ENCODE measurements around the gene PLCXD3.

Gene PLCXD3

DNA sequence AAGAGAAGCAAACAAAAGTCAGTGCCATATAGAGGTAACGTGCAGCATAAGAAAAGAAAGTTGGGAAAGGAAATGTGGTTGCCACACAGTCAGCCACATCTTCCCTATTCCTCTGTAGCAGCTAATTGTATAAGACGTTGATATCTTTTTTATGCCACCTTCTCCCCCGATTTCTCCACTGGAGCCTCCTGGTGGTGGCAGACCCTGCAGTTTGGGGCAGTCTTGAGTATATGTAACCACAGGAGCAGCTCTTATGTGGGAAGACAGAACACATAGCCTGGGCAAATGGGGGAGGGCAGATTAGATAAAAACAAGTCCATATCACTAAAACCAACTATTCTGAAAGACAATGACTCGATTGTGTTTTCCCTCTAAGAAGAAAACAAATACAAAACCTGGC is 99.7 kb downstream of the PLCXD3 start:
- no peak for DNase-seq

DNA sequence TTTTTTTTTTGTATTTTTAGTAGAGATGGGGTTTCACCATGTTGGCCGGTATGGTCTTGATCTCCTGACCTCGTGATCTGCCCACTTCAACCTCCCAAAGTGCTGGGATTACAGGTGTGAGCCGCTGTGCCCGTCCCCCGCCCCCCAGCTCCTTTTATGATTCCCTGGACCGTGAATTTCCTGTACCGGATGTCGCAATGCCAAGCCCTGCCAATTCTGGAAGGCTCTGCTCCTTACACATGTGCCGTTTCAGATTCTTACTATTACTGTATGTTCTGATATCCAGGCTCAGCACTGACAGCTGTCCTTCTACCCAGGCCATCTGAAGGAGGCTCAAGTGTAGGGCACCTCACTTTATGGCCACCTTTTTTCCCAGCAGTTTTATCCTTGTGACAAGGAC is 100.1 kb downstream of the PLCXD3 start:
- DNase-seq = no peak

DNA sequence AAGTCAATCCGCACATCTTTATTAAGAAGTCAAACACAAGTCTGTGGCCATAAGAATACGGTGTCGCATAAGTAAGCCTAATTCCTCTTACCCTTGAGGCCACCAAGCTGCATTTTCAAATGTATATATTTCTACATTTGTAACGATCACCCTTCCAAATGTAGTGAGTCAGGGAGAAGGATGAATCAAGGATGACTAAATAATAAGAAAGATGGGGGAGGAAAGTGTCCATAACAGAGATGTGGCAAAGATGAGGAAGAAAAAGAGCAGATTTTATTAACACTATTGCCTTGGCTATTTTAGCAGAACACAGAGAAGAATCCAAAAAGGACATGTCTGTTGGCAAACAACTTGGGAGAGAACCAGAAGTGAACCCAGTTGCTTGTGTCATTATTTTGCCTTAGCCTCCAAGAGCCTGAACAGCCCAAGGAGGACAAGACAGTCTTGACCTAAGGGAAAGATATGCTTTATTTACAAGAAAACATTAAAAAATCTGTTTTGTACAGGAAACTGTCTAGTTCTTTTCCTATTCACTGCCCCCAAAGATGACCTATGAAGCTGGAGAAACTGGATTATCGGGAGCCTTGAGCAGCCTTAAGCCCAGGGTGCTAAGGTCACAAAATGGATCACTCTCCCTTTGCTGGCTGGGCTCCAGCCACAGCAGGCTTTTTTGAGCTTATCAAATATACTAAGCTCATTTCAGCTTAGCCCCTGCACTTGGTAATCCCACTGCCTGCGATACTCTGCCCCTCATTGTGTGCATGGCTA is 101.5 kb downstream of the PLCXD3 start:
- DNase-seq = no peak

DNA sequence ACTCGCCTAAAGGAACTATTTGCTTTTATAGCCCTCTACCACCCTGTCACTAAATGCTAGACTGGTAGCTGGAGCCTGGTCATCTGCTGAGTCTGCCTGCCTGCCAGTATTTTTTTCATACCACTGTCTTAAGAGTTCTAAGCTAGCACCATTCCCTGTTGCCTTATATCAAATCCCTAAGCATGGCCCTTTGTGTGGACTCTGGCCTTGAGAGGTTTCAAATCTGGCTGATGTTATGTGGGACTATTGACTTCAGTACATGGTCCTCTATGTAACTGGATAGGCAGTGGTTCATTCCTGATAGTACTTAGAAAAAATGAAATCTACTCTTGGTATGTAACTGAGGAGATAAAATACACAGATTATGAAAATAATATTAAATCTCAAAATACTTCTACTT is 103.5 kb downstream of the PLCXD3 start:
- DNase-seq = no peak

DNA sequence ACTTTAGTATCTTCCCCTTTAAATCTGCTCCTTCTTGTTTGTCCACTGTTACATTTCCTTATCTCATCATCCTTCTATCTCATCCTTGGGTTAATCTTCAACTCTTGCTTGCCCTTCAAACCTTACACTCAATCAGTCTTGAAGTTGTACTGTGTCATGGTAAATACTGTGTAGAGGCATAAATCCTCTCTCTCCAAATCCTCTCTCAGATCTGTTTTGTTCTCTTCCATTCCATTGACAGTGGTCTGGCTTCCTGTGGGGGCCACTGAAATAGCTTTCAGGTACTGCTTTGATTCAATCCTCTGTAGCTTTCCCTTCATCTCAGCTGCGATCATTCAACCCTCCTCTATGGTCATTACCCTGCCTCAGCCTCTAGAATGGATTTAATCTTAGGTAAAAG is 104.0 kb downstream of the PLCXD3 start:
- no peak for DNase-seq

DNA sequence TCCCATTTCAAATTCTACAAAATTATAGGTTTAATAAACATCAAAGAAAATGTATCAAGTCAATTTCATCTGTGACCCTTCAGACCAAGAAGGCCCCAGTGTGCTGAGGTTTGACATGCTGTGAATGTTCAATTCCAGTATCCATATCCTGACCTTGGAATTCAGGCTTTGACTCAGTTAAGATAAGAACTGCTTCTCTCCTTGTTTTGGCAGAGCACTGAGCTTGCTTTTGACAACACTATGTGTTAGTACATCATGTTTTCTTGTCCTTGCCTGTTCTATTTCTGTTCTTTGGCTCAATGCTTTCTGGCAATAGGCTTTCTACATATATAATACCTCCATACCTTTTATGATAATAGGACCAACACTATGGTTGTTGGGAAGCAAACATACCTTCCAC is 105.6 kb downstream of the PLCXD3 start:
- no peak for DNase-seq

DNA sequence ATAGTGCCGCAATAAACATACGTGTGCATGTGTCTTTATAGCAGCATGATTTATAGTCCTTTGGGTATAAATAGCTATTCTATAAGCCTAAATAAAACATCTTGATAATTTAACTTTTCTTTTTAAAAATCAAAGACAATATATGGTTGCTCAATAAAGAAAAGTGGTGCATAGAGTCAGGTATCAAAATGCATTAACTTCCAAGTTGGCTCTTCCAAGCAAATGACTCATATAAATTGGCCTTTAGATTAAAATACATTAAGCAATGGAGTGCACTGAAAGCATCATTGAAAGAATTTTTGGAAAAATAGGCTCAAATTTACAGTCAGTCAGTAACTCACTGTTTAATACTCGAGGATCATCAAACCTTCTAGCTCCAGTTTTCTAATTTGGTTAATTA is 106.6 kb downstream of the PLCXD3 start:
- DNase-seq = no peak

DNA sequence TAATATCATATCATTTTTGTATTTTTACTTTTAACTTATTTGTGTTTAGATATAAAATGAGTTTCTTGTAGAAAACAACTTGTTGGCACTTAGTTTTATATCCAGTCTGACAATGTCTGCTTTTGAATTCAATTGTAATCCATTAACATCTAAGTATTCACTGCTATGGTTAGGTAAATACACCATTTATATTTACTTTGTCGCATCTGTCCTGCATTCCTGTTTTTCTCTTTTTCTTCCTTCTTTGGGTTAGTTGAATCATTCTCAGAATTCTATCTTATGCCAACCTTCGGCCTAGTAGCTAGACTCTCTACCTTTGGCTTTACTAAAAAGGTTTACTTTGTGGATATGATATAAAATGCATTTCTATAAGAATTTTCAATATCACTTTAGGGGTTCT is 107.6 kb downstream of the PLCXD3 start:
- no peak for DNase-seq

DNA sequence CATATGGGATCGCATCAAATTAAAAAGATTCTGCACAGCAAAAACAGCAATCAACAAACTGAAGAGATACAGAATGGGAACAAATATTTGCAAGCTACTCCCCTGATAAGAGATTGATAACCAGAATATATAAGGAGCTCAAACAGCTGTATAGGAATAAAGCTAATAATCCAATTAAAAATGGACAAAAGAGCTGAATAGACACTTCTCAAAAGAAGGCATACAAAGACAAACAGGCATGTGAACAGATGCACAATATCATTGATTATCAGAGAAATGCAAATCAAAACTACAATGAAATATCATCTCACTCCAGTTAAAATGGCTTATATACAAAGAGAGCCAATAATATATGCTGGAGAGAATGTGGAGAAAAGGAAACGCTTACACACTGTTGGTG is 110.6 kb downstream of the PLCXD3 start:
- DNase-seq = no peak

DNA sequence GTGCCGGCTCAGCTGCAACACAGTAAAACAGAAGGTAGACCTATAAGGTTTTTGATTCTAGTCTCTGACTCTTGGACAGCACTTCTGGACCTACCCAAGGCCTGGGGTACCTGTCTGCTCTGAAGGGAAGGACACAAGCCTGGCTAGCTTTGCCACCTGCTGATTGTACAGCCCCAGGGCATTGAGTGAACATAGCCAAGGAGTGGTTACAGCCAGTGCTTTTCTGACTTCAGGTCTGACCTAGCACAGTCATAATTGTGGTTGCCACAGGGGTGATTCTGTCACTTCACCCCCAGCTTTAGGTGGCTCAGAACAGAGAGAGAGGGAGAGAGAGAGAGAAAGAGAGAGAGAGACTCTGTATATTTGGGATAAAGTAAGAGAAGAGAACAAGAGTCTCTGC is 118.4 kb downstream of the PLCXD3 start:
- no peak for DNase-seq

DNA sequence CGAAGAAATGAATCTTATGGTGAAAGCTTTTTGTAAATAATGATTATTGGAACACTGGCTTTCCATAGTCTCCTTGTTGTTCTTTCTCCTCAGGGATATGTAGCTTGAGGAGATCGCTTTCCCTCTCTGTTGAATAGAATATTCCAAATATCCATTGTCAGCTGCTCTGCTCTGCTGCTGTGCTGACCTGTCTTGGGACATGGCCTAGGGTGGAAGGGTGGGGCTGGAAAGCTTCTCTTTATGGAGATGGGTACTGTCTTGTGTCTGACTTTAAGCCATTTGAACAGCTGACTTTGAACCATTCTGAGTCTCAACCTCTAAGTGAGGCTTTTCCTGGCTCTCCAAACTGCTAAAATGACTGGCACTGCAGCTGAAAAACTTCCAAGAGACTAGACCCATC is 135.8 kb downstream of the PLCXD3 start:
- no peak for DNase-seq

DNA sequence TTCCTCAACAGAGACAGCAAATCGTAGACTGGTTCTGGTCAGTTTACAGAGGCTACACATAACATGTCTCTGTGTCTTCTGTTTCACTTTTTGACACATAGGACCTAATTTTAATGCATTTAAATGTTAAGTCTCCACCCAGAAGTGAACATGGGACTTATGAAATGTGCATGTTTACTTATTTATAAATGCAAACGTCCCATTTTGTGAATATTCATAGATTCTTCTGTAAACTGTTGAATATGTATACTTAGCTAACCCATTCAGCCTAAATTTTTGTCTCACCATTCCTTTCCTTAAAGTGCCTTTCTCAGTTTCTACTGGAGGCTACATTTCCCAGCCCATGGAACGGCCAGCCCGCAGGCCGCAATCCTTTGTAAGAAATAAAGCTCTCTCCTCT is 137.2 kb downstream of the PLCXD3 start:
- no peak for DNase-seq

DNA sequence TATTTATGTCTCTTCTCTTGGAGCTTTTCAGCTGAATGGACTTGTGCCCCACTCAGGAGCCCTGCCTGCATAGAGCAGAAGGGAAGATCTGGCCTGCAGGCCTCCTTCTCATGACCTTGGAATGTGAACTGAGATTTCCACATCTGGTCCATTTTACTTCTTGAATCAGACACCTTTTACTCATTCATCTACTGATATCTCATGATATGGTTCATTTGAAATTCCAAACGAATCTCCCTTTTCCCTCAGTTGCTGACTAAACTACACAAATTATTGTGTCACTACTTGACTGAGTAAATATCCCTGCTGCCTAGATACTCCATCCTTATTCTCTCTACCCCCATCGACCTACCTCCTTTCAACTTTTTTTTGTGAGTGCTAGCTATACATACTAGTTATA is 138.7 kb downstream of the PLCXD3 start:
- DNase-seq = no peak

DNA sequence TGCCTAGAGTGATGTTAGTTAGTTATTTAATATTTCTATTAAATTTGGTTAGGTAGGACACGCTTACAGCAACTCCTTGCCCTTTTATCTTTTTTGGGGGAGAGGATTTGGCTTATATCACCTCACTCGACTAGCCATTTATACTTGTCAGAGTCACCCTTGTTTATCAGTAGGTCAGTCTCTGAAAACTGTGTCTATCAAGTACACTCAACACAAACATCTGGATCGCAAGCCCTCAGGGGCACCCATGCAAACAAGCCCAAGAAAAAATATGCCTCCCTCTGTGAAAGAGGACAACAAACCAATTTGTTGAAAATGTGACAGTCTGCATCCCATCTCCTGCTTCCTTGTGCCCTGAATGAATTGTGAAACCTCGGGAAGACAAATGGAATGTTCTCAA is 139.9 kb downstream of the PLCXD3 start:
- no peak for DNase-seq

DNA sequence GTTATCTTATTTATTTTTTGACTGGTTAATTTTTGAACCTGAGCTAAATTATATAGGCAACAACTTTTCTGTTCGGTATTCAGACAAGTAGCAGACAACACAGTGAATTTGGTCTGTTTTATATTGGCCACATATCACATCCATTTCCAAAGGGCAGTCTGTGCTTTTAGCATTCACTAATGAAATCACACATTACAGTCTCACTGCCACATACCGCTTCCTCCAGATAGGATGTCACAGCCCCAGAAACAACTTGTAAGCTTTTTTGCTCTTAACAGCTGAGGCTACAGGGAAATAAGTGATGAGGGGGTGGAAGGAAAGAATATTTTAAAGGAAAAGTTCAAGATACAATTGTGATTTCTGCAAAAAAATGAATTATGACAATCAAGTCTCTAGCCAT is 140.6 kb downstream of the PLCXD3 start:
- no peak for DNase-seq

DNA sequence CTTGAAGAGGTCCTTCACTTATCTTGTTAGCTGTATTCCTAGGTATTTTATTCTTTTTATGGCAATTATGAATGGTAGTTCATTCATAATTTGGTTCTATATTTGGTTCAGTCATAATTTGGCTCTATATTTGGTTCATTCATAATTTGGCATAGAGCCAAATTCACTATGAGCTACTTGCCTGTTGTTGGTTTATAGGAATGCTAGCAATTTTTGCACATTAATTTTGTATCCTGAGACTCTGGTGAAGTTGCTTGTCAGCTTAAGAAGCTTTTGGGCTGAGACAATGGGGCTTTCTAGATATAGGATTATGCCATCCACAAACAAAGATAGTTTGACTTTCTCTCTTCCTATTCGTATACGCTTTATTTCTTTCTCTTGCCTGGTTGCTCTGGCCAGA is 142.2 kb downstream of the PLCXD3 start:
- no peak for DNase-seq

DNA sequence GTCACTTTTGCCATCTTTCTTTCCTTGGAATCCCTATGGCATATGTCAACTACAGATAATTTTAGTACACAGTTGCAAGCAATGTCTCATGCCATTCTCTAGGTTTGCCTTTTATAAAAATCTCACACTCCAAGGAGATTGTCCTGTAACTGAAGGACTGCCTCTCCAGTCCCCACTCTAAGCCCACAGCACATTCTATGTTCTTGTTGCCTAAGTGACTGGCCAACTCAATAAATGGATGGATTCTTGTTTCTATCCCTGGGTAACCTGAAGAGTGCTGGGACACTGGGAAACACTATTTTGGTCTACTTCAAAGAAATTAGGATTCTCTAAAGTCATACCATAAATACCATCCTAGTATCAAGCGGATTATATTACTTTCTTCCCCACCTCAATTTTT is 145.0 kb downstream of the PLCXD3 start:
- no peak for DNase-seq

DNA sequence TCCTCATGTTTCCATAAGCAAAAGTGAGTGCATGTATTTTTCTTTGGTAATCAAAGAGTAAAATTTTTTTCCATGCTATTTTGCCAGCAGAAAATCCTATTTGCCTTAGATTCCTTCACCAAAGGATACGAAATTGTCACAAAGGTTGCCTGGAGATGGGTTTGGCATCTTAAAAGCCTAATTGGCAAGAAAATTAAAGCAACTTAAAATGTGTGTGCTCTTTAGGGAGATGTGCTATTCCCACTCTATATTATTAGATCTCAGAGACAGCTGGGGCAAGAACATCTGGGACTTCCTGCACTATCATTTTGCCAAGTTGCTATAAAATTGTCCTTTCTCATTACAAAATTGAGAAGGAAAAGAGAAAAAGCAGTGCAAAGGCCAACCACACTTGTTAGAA is 146.1 kb downstream of the PLCXD3 start:
- DNase-seq = no peak

DNA sequence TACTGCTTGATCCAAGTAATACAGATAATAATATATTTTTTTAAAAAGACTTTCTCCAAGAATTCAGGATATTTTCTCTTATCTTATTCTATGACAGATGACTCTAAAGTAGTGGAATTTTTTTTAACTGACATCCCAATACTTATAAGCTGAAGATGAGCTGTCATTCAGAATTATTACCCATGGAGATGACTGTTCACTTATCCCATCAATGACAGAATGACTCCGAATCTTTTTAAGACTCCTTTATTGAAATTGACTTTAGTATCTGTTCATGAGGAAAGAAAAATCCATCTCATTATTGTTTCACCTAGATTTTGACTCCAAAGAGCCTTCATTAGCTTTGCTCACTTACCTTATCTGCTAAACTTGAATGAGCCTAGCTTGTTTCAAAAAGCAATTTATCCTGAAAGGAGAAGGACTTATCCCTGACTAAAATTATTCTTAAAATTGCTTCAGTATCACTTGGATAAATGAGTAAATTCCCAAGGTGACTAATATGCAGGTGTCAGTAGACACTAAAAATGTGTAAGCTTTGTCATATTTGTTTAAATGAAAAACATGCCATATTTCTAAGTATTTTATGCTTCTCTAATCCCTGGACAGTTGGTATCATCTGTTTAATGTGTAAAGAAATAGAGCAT is 146.9 kb downstream of the PLCXD3 start:
- no peak for DNase-seq

DNA sequence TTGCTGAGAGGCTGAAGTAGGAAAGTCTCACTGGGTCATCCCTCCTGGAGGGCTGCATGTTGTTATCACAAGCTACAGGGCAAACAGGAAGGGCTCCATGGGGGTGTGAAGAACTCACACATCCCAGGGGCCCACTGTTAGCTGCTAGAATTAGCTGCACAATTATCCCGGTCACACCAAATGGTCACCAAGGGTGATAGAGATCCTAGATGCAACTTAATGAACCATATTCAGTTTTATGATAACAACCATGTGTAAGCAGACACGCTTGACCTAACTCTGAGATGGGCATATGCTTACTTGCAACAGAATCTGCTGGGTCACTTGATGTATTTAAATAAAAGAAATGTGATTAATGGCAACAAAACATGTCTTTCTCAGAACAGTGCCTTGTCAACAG is 153.6 kb downstream of the PLCXD3 start:
- DNase-seq = no peak

DNA sequence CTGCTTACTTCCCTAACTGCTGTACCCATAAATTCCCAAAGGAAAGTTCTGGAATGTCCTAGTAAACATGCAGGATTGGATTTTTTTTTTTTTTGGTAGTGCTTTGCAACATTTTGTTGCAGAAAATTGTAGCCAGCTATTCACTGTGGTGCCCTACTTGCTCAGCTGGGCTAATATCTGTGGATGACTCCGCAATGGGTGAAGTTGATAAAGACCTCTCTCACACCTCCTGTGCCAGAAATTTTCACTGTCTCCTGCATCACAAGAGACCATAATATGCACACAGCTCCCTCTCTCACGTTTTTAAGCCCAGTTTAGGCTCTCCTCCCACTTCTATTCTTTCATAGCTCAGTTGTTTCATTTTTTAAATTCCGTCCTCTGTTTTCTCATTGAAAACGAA is 160.6 kb downstream of the PLCXD3 start:
- no peak for DNase-seq

DNA sequence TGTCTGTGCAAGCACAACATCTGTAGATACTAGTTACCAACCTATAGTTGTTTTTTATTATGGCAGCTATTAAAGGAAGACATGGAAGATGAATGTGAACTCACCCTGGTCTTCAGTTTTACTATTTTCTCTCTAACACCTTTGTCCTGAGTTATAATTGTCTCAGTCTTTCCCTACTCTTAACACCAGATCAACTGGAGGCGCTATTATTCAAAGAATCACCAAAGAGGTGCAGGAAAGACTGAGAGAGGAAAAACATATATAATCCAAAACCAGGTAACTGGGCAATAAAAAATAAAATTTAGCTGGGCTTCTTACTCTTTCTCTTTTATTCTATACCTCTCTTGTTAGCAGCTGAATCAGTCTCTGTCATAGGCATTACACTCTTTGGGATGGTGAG is 162.8 kb downstream of the PLCXD3 start:
- DNase-seq = no peak

DNA sequence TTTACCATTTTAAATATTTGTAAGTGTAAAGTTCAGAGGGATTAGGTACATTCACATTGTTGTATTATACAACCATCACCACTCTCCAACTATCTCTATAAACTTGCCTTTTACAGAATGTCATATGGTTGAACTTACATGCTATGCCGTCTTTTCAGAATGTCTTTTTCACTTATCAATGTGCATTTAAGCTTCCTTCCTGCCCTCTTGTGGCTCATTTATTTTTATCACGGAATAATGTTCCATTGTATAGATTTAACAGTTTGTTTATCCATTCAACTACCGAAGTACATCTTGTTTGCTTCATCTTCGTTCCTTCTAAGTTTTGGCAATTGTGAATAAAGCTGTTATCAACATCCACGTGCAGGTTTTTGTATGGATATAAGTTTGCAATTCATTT is 163.8 kb downstream of the PLCXD3 start:
- DNase-seq = no peak

DNA sequence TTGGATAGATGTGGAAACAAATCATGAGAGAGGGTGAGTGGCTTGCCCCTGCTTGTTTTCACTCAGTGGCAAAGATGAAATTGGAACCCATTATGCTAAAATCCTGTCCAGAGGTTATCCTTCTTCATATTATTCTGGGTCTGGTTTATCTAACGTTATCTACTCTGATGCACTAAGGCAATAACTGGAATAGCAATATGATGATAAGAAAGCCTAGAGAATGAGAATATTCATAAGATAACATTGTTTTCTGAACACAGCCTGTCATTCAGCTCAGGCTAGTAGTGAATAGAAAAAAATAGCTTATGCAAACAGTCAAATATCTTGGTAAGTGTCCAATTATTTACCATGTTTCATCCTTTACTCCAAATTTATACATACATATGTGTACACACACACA is 165.1 kb downstream of the PLCXD3 start:
- DNase-seq = no peak

DNA sequence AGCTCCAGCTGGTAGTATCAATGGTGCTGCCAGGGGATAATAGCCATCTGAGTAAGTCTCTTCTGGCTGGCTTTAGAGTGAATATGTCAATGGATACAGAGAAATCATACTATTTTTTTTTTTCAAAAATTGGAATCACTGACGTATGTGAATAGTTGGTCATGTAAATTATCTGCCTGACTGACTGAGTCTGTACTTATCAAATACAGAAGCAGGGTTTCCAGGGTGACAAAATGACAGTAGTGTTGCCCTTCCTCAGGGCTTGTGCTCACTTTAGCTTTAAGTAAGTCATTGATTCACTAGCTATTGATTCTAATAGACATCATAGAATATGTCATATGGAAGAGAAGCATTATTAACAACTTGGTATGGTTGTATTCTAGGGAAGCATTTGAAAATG is 171.1 kb downstream of the PLCXD3 start:
- DNase-seq = no peak
